ENCODE data around the gene SP1.

DNA sequence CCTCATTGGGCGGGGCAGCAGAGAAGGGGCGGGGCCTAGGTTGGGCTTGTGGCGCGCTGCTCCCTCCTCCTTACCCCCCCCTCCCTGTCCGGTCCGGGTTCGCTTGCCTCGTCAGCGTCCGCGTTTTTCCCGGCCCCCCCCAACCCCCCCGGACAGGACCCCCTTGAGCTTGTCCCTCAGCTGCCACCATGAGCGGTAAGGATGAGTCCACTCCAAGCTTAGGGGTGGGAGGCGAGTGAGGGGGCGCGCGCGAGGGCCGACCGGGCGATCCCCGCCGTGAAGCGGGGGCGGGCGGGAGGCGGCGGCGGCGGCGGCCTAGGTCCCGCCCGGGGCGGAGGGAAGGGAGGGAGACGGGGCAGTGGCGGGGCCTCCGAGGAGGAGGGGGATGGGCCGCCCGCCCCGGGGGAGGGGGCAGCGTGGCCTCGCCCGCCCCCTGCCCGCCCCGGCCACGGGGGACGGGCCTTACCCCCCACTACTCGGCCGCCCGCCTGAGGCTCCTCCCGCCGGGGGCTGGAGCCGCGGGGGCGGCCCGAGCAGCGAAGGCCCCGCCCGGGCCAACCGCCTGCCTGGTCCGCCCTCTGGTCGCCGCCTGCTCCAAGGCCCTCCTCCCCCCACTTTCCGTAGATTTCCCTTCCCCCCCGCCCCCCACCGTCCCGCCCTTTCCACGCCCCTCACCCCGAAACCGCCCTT, at the start of gene SP1:
- TF ChIP-seq YY1 (IDR thresholded peaks at IDR 0.05; ENCODE audit: insufficient read depth, insufficient read length) (no peak), SUZ12 (IDR thresholded peaks at IDR 0.05; ENCODE audit: extremely low read depth, insufficient read depth, insufficient read length) (no peak), ZNF274 (IDR thresholded peaks at IDR 0.05; ENCODE audit: low read depth, low read length) (no peak)

All from NT2/D1 (cell line).